Measurements from ENCODE around the gene PCDHA4.
"Not testable (repeated sequence)": the region's sequence is repeated elsewhere in the genome, so short reads cannot be mapped to it uniquely, and the experiment has no call there.

Gene PCDHA4

GRCh38 chr5:140833993-140834392, 27.1 kb downstream of the PCDHA4 start, which contains the start of gene PCDHA7:
Gene PCDHA7 (plus strand): TSS chr5:140834269. CDS start chr5:140834384, 115 bp downstream.
- Histone ChIP-seq H3K27ac (no peak within 1 kb of the TSS), H3K27me3 (ENCODE audit: insufficient read depth, low read depth) (no peaks in the 10 kb centered on the region), H3K79me2 (ENCODE audit: insufficient read depth, low read depth) (no peaks in the 10 kb centered on the region), H3K4me3 (IDR thresholded peaks at IDR 0.05; ENCODE audit: insufficient read depth, low read depth, low read length) (no peak within 1 kb of the TSS), H4K20me1 (ENCODE audit: insufficient read depth) (no peaks in the 10 kb centered on the region), H3K9ac (no peak within 1 kb of the TSS), H3K4me1 (ENCODE audit: low read depth, poor library complexity, severe bottlenecking) (no peaks in the 10 kb centered on the region), H2AFZ (ENCODE audit: low read depth) (no peak within 1 kb of the TSS), H3K36me3 (ENCODE audit: insufficient read depth) (no peaks in the 10 kb centered on the region), H3K4me2 (no peak within 1 kb of the TSS)
- TF ChIP-seq CTCF (conservative IDR thresholded peaks at IDR 0.05; ENCODE audit: low read depth, low read length): no peak

- not testable (repeated sequence) for H4K20me1 ChIP-seq (ENCODE audit: insufficient read depth); H3K27ac ChIP-seq; H3K9ac ChIP-seq; H3K36me3 ChIP-seq (ENCODE audit: insufficient read depth); H3K4me3 ChIP-seq (IDR thresholded peaks at IDR 0.05; ENCODE audit: insufficient read depth, low read depth, low read length); H3K27me3 ChIP-seq (ENCODE audit: insufficient read depth, low read depth); H3K4me1 ChIP-seq (ENCODE audit: low read depth, poor library complexity, severe bottlenecking); H3K4me2 ChIP-seq; H3K79me2 ChIP-seq (ENCODE audit: insufficient read depth, low read depth); H2AFZ ChIP-seq (ENCODE audit: low read depth)
These were observed 27.7 kb downstream of the PCDHA4 start for GRCh38 chr5:140834439-140835008.

- Histone ChIP-seq H3K4me2 (no peak overlapping the region), H3K27me3 (ENCODE audit: insufficient read depth, low read depth) (no peaks in the 10 kb centered on the region), H3K36me3 (ENCODE audit: insufficient read depth) (no peaks in the 10 kb centered on the region), H3K79me2 (ENCODE audit: insufficient read depth, low read depth) (no peaks in the 10 kb centered on the region), H3K4me1 (ENCODE audit: low read depth, poor library complexity, severe bottlenecking) (no peaks in the 10 kb centered on the region), H3K27ac (no peak overlapping the region), H3K4me3 (IDR thresholded peaks at IDR 0.05; ENCODE audit: insufficient read depth, low read depth, low read length) (no peak overlapping the region), H3K9ac (no peak overlapping the region), H4K20me1 (ENCODE audit: insufficient read depth) (no peaks in the 10 kb centered on the region), H2AFZ (ENCODE audit: low read depth) (no peak overlapping the region)
- no peak for TF ChIP-seq CTCF (conservative IDR thresholded peaks at IDR 0.05; ENCODE audit: low read depth, low read length)
These were observed 29.0 kb downstream of the PCDHA4 start for GRCh38 chr5:140835622-140836510.

GRCh38 chr5:140840978-140841962, 34.4 kb downstream of the PCDHA4 start, which contains the start of gene PCDHA8:
Gene PCDHA8 (plus strand): TSS chr5:140841187. CDS start chr5:140841322, 135 bp downstream.
- Histone ChIP-seq H3K4me2 (no peak within 1 kb of the TSS), H2AFZ (ENCODE audit: low read depth) (no peak within 1 kb of the TSS), H4K20me1 (ENCODE audit: insufficient read depth) (no peaks in the 10 kb centered on the region), H3K27ac (no peak within 1 kb of the TSS), H3K4me1 (ENCODE audit: low read depth, poor library complexity, severe bottlenecking) (no peaks in the 10 kb centered on the region), H3K4me3 (IDR thresholded peaks at IDR 0.05; ENCODE audit: insufficient read depth, low read depth, low read length) (no peak within 1 kb of the TSS), H3K36me3 (ENCODE audit: insufficient read depth) (no peaks in the 10 kb centered on the region), H3K9ac (no peak within 1 kb of the TSS), H3K79me2 (ENCODE audit: insufficient read depth, low read depth) (no peaks in the 10 kb centered on the region), H3K27me3 (ENCODE audit: insufficient read depth, low read depth) (no peaks in the 10 kb centered on the region)
- TF ChIP-seq CTCF (conservative IDR thresholded peaks at IDR 0.05; ENCODE audit: low read depth, low read length): 0 out of 2 replicates have a peak, but pooled peaks have one; percentile 27

Measured in KMS-11 (cell line).